HG03066 (cell line): ENCODE data around the gene CNTRL.
A peak's percentile ranks its signal among the peaks of the same experiment; 100 is the strongest.

Experiments
- ATAC-seq: cut with Tn5 transposase; IDR thresholded peaks from one replicate; pipeline ENCODE4 v1.9.1; 2021; ENCODE audit warnings: low read depth; ENCODE audit not compliant: unreplicated experiment

Gene CNTRL

GRCh38 chr9:121196389-121196788 is 121.6 kb downstream of the CNTRL start:
- ATAC-seq = no peak

- no peak for ATAC-seq
Observed at GRCh38 chr9:121197132-121197531, 122.4 kb downstream of the CNTRL start.

- no peak for ATAC-seq
Observed at GRCh38 chr9:121198512-121199042, 123.8 kb downstream of the CNTRL start.

GRCh38 chr9:121199921-121200320 is 125.2 kb downstream of the CNTRL start:
- ATAC-seq = no peak

GRCh38 chr9:121200356-121200755 is 125.6 kb downstream of the CNTRL start:
- no peak for ATAC-seq

- ATAC-seq = peak; percentile 21
Observed at GRCh38 chr9:121201045-121201737, 126.4 kb downstream of the CNTRL start.

GRCh38 chr9:121201738-121202533 is 127.2 kb downstream of the CNTRL start, which contains the start of gene RAB14:
RAB14 (minus strand) TSS chr9:121201869; CDS start chr9:121193412, 8,457 bp downstream.
- ATAC-seq = peak; percentile 75

GRCh38 chr9:121204121-121204520 is 129.4 kb downstream of the CNTRL start:
- no peak for ATAC-seq

- no peak for ATAC-seq
Observed at GRCh38 chr9:121204611-121205010, 129.9 kb downstream of the CNTRL start.

- peak; percentile 27 for ATAC-seq
Observed at GRCh38 chr9:121206516-121207370, 132.0 kb downstream of the CNTRL start.

- ATAC-seq = peak; percentile 81
Observed at GRCh38 chr9:121207371-121207940, 132.7 kb downstream of the CNTRL start.

GRCh38 chr9:121210536-121210935 is 135.8 kb downstream of the CNTRL start:
- no peak for ATAC-seq

- peak; percentile 60 for ATAC-seq
Observed at GRCh38 chr9:121213136-121213806, 138.5 kb downstream of the CNTRL start.

- no peak for ATAC-seq
Observed at GRCh38 chr9:121214005-121214404, 139.2 kb downstream of the CNTRL start.

GRCh38 chr9:121216271-121216805 is 141.6 kb downstream of the CNTRL start:
- ATAC-seq = no peak

- ATAC-seq = no peak
Observed at GRCh38 chr9:121217609-121218292, 143.0 kb downstream of the CNTRL start.

GRCh38 chr9:121218357-121219027 is 143.7 kb downstream of the CNTRL start:
- no peak for ATAC-seq

- no peak for ATAC-seq
Observed at GRCh38 chr9:121219530-121219929, 144.8 kb downstream of the CNTRL start.
